ENCODE results near the gene SERPINA5.

Gene SERPINA5

DNA sequence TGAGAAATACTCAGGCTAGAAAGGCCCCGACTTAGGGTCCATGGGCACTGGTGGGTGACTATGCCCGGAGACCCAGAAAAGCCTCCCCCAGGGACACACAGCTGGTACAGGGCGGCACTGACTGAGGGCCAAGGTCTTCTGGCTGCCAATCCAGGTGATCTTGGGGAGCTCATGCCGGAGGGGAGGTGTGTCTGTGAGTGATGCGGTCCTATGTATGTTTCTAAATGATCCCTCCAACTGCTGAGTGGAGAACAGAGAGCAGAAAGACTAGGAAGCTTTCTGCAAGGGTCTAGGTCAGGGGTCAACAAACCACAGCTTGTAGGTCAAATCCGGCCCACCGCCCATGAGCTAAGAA, 19.6 kb upstream of the SERPINA5 start:
- no peak for TF ChIP-seq CTCF (IDR thresholded peaks at IDR 0.05; ENCODE audit: insufficient read depth, missing control alignments)
- DNase-seq (ENCODE audit: insufficient read length, low spot score), result no peak
- FAIRE-seq, result no peak

- TF ChIP-seq CTCF (IDR thresholded peaks at IDR 0.05; ENCODE audit: insufficient read depth, missing control alignments), result no peak
- DNase-seq (ENCODE audit: insufficient read length, low spot score) (no peak), FAIRE-seq (no peak)
Measured at GRCh38 chr14:94562022-94562421, 19.2 kb upstream of the SERPINA5 start.

DNA sequence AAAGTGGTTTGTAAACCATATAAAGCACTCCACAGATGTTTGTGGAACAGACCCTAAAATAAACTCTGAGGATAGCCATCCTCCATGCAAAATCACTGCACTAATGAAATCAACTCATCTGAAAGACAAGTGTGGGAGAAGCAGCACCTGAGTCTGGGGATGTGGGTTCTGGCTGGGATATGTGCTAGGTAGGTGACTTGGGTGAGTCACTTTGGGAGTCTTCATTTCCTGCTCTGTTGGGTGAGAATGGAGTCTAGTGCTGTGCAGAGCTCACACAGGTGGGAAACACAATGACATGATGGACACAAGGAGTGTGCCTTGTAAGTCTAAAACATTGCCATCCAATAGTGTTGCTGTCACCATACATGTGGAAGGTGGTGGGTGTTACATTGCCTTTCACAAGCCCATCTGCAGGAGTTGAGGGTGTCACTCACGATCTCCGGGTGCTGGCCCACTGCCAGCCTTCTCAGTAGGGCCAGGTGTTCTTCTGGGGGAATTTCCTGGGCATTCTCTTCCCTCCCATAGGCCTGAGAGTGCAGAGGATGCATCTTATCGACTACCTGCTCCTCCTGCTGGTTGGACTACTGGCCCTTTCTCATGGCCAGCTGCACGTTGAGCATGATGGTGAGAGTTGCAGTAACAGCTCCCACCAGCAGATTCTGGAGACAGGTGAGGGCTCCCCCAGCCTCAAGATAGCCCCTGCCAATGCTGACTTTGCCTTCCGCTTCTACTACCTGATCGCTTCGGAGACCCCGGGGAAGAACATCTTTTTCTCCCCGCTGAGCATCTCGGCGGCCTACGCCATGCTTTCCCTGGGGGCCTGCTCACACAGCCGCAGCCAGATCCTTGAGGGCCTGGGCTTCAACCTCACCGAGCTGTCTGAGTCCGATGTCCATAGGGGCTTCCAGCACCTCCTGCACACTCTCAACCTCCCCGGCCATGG, 18.0 kb upstream of the SERPINA5 start:
- TF ChIP-seq CTCF (IDR thresholded peaks at IDR 0.05; ENCODE audit: insufficient read depth, missing control alignments), result no peak
- FAIRE-seq (no peak), DNase-seq (ENCODE audit: insufficient read length, low spot score) (no peak)

GRCh38 chr14:94564381-94564780, 16.8 kb upstream of the SERPINA5 start:
- TF ChIP-seq CTCF (IDR thresholded peaks at IDR 0.05; ENCODE audit: insufficient read depth, missing control alignments), result no peak
- DNase-seq (ENCODE audit: insufficient read length, low spot score), result no peak
- FAIRE-seq, result no peak

GRCh38 chr14:94568186-94568585, 13.0 kb upstream of the SERPINA5 start:
- FAIRE-seq (no peak), DNase-seq (ENCODE audit: insufficient read length, low spot score) (no peak)
- no peak for TF ChIP-seq CTCF (IDR thresholded peaks at IDR 0.05; ENCODE audit: insufficient read depth, missing control alignments)

GRCh38 chr14:94569381-94570001, 11.7 kb upstream of the SERPINA5 start:
- TF ChIP-seq CTCF (IDR thresholded peaks at IDR 0.05; ENCODE audit: insufficient read depth, missing control alignments), result no peak
- FAIRE-seq (no peak), DNase-seq (ENCODE audit: insufficient read length, low spot score) (no peak)

DNA sequence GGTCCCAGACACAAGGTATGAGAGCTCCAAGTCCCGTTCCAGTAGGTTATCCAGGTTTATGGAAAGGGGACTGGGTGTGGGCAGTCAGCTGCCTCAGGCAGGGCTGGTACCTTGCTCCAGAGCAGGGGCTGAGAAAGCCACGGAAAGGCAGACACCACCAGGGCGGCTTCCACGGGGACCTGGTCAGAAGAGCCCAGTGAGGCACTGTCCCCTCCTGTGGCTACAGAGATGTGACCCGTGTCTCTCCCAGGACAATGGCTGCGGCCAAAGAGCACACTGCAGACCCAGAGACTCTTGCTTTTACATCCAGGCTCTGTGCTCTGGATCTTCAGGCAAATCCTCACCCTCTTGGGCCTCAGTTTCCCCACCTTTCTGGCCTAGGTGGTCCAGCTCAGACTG, 11.2 kb upstream of the SERPINA5 start:
- FAIRE-seq (no peak), DNase-seq (ENCODE audit: insufficient read length, low spot score) (no peak)
- TF ChIP-seq CTCF (IDR thresholded peaks at IDR 0.05; ENCODE audit: insufficient read depth, missing control alignments), result no peak

Data from D721Med (cell line).